ENCODE measurements around the gene GEMIN2. TPM values are rescaled to one million over a fixed set of nuclear protein-coding genes. Genes with fewer than 3 reads are reported as not detected.
"Not testable (repeated sequence)": the region's sequence is repeated elsewhere in the genome, so short reads cannot be mapped to it uniquely, and the experiment has no call there.

The GEMIN2 gene
- total RNA-seq, 6 experiments from 2014 or later: 3.4 to 9.9 (median 6.0) TPM

- H3K9me3 ChIP-seq: no peaks in the 10 kb centered on the region
- H3K27me3 ChIP-seq: no peaks in the 10 kb centered on the region
- no peak for TF ChIP-seq CTCF (IDR thresholded peaks at IDR 0.05)
- TF ChIP-seq POLR2A (IDR thresholded peaks at IDR 0.05): no peak
- DNase-seq: no peak
- 93% methylated on average over 1 of the region's 1 CpG for WGBS (ENCODE audit: insufficient coverage, low coverage, low lambda C conversion rate, missing lambda C conversion rate)
- peaks cover 0 to 15% (median 4%) of the 10 kb centered on the region in 4 donors for H3K4me1 ChIP-seq
- peaks cover 0 to 36% (median 5%) of the 10 kb centered on the region in 4 donors for H3K36me3 ChIP-seq
- no peak overlapping the region for H3K4me3 ChIP-seq
- ATAC-seq: no peak
- intact Hi-C loops (cut with DNase I): no loop called here
- no peak overlapping the region for H3K27ac ChIP-seq
Observed at GRCh38 chr14:39138440-39138839, 24.3 kb downstream of the GEMIN2 start.

GRCh38 chr14:39140170-39140569, 26.0 kb downstream of the GEMIN2 start:
- Histone ChIP-seq H3K9me3 (no peaks in the 10 kb centered on the region), H3K36me3 (peaks cover 0 to 29% (median 5%) of the 10 kb centered on the region in 4 donors), H3K4me3 (no peak overlapping the region), H3K27ac (no peak overlapping the region), H3K4me1 (peaks cover 0 to 15% (median 4%) of the 10 kb centered on the region in 4 donors), H3K27me3 (no peaks in the 10 kb centered on the region)
- intact Hi-C loops (cut with DNase I): no loop called here
- DNase-seq (no peak), ATAC-seq (no peak)
- TF ChIP-seq POLR2A (IDR thresholded peaks at IDR 0.05): no peak
- no peak for TF ChIP-seq CTCF (IDR thresholded peaks at IDR 0.05)
- 96% methylated on average over 3 of the region's 3 CpGs for WGBS (ENCODE audit: insufficient coverage, low coverage, low lambda C conversion rate, missing lambda C conversion rate)

GRCh38 chr14:39141623-39142022, 27.5 kb downstream of the GEMIN2 start:
- H3K4me1 ChIP-seq: peaks cover 0 to 21% (median 7%) of the 10 kb centered on the region in 4 donors
- H3K4me3 ChIP-seq; intact Hi-C loops (cut with DNase I); DNase-seq; H3K9me3 ChIP-seq; H3K27me3 ChIP-seq; ATAC-seq; H3K27ac ChIP-seq: not testable (repeated sequence)
- H3K36me3 ChIP-seq: peaks cover 0 to 18% (median 5%) of the 10 kb centered on the region in 4 donors
- no CpG with 5 or more reads among the region's 1 CpG for whole genome bisulfite sequencing (ENCODE audit: insufficient coverage, low coverage, low lambda C conversion rate, missing lambda C conversion rate)

- ATAC-seq; DNase-seq; H3K4me3 ChIP-seq; H3K27me3 ChIP-seq; H3K9me3 ChIP-seq; intact Hi-C loops (cut with DNase I): not testable (repeated sequence)
- WGBS (ENCODE audit: insufficient coverage, low coverage, low lambda C conversion rate, missing lambda C conversion rate): 58% methylated on average over 2 of the region's 2 CpGs
- H3K36me3 ChIP-seq: peaks cover 0 to 13% (median 0%) of the 10 kb centered on the region in 4 donors
- H3K4me1 ChIP-seq: peaks cover 0 to 21% (median 7%) of the 10 kb centered on the region in 4 donors
- peak overlapping the region in 2 of 3 donors; percentile 11 to 40 for H3K27ac ChIP-seq
Observed at GRCh38 chr14:39143226-39143625, 29.1 kb downstream of the GEMIN2 start.

- H3K9me3 ChIP-seq: no peaks in the 10 kb centered on the region
- H3K27me3 ChIP-seq: no peaks in the 10 kb centered on the region
- ATAC-seq (peak; percentile 70 to 93 (median 79)), DNase-seq (no peak)
- H3K4me1 ChIP-seq: peaks cover 0 to 21% (median 7%) of the 10 kb centered on the region in 4 donors
- H3K36me3 ChIP-seq: peaks cover 0 to 35% (median 5%) of the 10 kb centered on the region in 4 donors
- H3K4me3 ChIP-seq: no peak overlapping the region
- TF ChIP-seq POLR2A (IDR thresholded peaks at IDR 0.05): no peak
- TF ChIP-seq CTCF (IDR thresholded peaks at IDR 0.05): no peak
- no peak overlapping the region for H3K27ac ChIP-seq
- intact Hi-C loops (cut with DNase I): no loop called here
- 49% methylated on average over 7 of the region's 7 CpGs for WGBS (ENCODE audit: insufficient coverage, low coverage, low lambda C conversion rate, missing lambda C conversion rate)
Observed at GRCh38 chr14:39145266-39145966, 31.3 kb downstream of the GEMIN2 start.
